Measurements from ENCODE around the gene AP1G2. TPM values are rescaled to one million over a fixed set of nuclear protein-coding genes. Genes with fewer than 3 reads are reported as not detected.

The AP1G2 gene
- total and polyA plus RNA-seq, 2 of the 13 experiments (the other 11 are each of a cell fraction or from before 2014, with no cell fraction given): 96.9 to 611 TPM

DNA sequence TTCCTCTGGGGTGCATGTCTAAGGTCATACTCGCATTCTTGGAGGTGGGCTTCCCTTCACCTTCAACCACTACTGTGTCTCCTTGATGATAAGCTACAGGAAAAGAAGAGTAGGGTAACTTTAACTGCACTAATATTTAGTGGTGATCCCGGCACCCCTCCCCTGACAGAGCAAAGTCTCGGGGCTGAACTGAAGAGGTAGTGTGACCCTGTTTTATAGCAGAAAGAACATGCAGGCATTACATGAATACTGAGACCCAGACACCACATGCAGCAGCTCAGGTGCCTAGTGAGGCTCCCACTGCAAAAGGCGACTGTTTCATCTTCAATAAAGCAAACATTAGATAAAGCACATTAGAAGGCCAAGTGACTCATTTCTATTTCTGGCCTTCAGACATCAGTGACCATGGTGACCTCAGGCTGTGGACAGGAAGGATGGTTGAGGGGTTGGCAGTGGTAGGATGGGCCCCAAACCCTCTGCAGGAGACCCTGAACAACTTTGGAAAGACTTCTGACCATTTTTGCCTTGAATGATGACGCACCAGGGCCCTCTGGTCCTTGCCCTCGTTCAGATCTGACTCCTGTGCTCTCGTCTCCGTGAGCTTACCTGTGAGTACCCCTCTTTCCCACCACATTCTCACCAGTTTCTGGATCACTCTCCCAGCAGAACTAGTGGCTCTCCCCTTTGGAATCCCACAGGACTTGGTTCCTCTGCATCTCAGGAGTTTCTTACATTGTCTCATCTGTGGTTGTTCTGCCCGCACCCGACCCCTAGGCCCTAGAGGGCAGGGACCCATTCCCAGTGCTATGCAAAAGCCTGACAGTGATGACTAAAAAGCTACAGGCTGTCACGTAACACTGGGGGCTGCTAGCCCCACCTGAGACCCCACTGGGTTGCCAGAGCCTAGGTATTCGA lies 34.8 kb upstream of the AP1G2 start (continued):
- TF ChIP-seq, protein P1, sequence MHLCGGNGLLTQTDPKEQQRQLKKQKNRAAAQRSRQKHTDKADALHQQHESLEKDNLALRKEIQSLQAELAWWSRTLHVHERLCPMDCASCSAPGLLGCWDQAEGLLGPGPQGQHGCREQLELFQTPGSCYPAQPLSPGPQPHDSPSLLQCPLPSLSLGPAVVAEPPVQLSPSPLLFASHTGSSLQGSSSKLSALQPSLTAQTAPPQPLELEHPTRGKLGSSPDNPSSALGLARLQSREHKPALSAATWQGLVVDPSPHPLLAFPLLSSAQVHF (CRISPR knock-in tag; IDR thresholded peaks at IDR 0.05): no peak
- TF ChIP-seq NCOR1 (IDR thresholded peaks at IDR 0.05; ENCODE audit: borderline replicate concordance, low read length) (no peak), CENPBD1 (CRISPR knock-in tag; IDR thresholded peaks at IDR 0.05; ENCODE audit: borderline replicate concordance, low read depth) (no peak), AKNA (CRISPR knock-in tag; IDR thresholded peaks at IDR 0.05; ENCODE audit: borderline replicate concordance) (no peak), EHMT2 (IDR thresholded peaks at IDR 0.05; ENCODE audit: borderline replicate concordance, low read depth, low read length) (peak; percentile 71; the same call in 1 of the 2 replicates), ZNF343 (CRISPR knock-in tag; IDR thresholded peaks at IDR 0.05) (peak; percentile 65; the same call in 1 of the 2 replicates), KLF15 (CRISPR knock-in tag; IDR thresholded peaks at IDR 0.05; ENCODE audit: borderline replicate concordance) (no peak), HNRNPL (IDR thresholded peaks at IDR 0.05; ENCODE audit: low read depth, low read length) (no peak), NFYC (CRISPR knock-in tag; IDR thresholded peaks at IDR 0.05) (no peak), SOX6 (IDR thresholded peaks at IDR 0.05) (no peak), SOX6 (CRISPR knock-in tag; IDR thresholded peaks at IDR 0.05) (peak; percentile 86), ZNF333 (CRISPR knock-in tag; IDR thresholded peaks at IDR 0.05; ENCODE audit: borderline replicate concordance) (no peak), BCL3 (CRISPR knock-in tag; IDR thresholded peaks at IDR 0.05) (peak; percentile 22; the same call in 1 of the 2 replicates), ZSCAN31 (CRISPR knock-in tag; IDR thresholded peaks at IDR 0.05; ENCODE audit: low read depth) (0 out of 2 replicates have a peak, but pooled peaks have one; percentile 26), ZBTB38 (CRISPR knock-in tag; IDR thresholded peaks at IDR 0.05) (peak; percentile 33; the same call in 1 of the 2 replicates), ARID4A (CRISPR knock-in tag; IDR thresholded peaks at IDR 0.05; ENCODE audit: borderline replicate concordance) (no peak; the same call in 1 of the 2 replicates)
